ENCODE data around the gene EFTUD2. TPM values are rescaled to one million over a fixed set of nuclear protein-coding genes. Genes with fewer than 3 reads are reported as not detected.
A peak's percentile ranks its signal among the peaks of the same experiment; 100 is the strongest.
"Not testable (repeated sequence)": the region's sequence is repeated elsewhere in the genome, so short reads cannot be mapped to it uniquely, and the experiment has no call there.

The EFTUD2 gene
- total and polyA plus RNA-seq, 2 donors (not counting 1 experiment from before 2014, with no cell fraction given): 88.0 to 154 TPM

DNA sequence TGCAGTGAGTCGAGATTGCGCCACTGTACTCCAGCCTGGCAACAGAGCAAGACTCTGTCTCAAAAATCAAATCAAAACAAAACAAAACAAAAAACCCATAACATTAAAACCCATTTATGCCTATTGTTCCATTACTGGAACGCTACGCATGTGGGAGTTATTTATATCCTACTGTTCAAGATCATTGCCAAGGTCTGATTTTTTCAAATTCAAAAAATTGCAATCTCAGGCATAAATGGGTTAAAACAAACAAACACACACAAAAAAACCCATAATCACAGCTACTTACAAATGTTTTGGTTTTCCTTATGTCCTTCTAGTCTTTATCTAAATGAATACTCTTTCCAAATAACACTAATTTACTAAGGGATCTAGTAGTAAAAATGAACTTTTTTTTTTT, 87.0 kb downstream of the EFTUD2 start:
- DNase-seq (ENCODE audit: low read depth in 2 of 2): peak in 1 of 2 donors; percentile 39
- H3K79me2 ChIP-seq (ENCODE audit: control insufficient read depth, insufficient read depth, low read length): peaks cover 87% of the 10 kb centered on the region

DNA sequence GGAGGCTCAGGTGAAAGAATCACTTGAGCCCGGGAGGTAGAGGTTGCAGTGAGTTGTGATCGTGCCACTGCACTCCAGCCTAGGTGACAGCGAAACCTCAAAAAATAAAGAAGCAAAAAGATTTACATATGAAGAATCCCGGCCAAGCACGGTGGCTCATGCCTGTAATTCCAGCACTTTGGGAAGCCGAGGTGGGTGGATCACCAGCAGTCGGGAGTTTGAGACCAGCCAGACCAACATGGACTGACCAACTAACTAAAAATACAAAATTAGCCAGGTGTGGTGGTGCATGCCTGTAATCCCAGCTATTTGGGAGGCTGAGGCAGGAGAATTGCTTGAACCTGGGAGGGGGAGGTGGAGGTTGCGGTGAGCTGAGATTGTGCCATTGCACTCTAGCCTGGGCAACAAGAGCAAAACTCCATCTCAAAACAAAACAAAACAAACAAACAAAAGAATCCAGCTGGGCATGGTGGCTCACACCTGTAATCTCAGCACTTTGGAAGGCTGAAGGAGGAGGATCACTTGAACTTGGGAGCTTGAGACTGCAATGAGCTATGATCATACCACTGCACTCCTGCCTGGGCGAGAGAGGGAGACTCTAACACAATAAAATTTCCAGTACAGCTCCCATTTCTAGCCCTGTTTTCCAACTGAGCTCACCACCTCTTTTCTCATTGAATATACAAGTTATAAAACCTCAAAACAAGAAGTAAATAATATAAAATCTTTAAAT, 90.4 kb downstream of the EFTUD2 start:
- DNase-seq (ENCODE audit: low read depth in 2 of 2); H3K4me3 ChIP-seq (replicated peaks in 1 of 4; ENCODE audit: control extremely low read depth in 1 of 4, insufficient read depth in 1 of 4, low read depth in 3 of 4, low read length in 4 of 4); H3K27ac ChIP-seq (ENCODE audit: insufficient read depth, low read length); H4K20me1 ChIP-seq (ENCODE audit: control insufficient read depth, extremely low read depth, insufficient read depth, low read length); H3K36me3 ChIP-seq (ENCODE audit: control insufficient read depth, insufficient read depth, low read length); H3K27me3 ChIP-seq (ENCODE audit: control insufficient read depth, insufficient read depth, low read length); H3K4me2 ChIP-seq (ENCODE audit: extremely low read depth, insufficient read depth, low read length); H2AFZ ChIP-seq (ENCODE audit: low read length); H3K9ac ChIP-seq (ENCODE audit: insufficient read depth, low read length); H3K9me3 ChIP-seq (ENCODE audit: control insufficient read depth, insufficient read depth, low read depth, low read length): not testable (repeated sequence)
- H3K4me1 ChIP-seq (ENCODE audit: control insufficient read depth, extremely low read depth, insufficient read depth, low read length): peaks cover 14% of the 10 kb centered on the region
- peaks cover 90% of the 10 kb centered on the region for H3K79me2 ChIP-seq (ENCODE audit: control insufficient read depth, insufficient read depth, low read length)

More for the DNA sequence above, 87.0 kb downstream of the EFTUD2 start:
- Histone ChIP-seq H3K4me2 (ENCODE audit: extremely low read depth, insufficient read depth, low read length) (no peak overlapping the region), H3K27me3 (ENCODE audit: control insufficient read depth, insufficient read depth, low read length) (no peaks in the 10 kb centered on the region), H3K36me3 (ENCODE audit: control insufficient read depth, insufficient read depth, low read length) (peaks cover 1% of the 10 kb centered on the region), H3K9ac (ENCODE audit: insufficient read depth, low read length) (no peak overlapping the region), H3K4me3 (replicated peaks in 1 of 4; ENCODE audit: control extremely low read depth in 1 of 4, insufficient read depth in 1 of 4, low read depth in 3 of 4, low read length in 4 of 4) (no peak overlapping the region), H4K20me1 (ENCODE audit: control insufficient read depth, extremely low read depth, insufficient read depth, low read length) (no peaks in the 10 kb centered on the region), H2AFZ (ENCODE audit: low read length) (no peak overlapping the region), H3K27ac (ENCODE audit: insufficient read depth, low read length) (peak overlapping the region; percentile 3), H3K4me1 (ENCODE audit: control insufficient read depth, extremely low read depth, insufficient read depth, low read length) (peaks cover 19% of the 10 kb centered on the region), H3K9me3 (ENCODE audit: control insufficient read depth, insufficient read depth, low read depth, low read length) (no peaks in the 10 kb centered on the region)
- TF ChIP-seq EZH2 (IDR thresholded peaks at IDR 0.05; ENCODE audit: low read length, missing control alignments): no peak
- TF ChIP-seq, protein P1, sequence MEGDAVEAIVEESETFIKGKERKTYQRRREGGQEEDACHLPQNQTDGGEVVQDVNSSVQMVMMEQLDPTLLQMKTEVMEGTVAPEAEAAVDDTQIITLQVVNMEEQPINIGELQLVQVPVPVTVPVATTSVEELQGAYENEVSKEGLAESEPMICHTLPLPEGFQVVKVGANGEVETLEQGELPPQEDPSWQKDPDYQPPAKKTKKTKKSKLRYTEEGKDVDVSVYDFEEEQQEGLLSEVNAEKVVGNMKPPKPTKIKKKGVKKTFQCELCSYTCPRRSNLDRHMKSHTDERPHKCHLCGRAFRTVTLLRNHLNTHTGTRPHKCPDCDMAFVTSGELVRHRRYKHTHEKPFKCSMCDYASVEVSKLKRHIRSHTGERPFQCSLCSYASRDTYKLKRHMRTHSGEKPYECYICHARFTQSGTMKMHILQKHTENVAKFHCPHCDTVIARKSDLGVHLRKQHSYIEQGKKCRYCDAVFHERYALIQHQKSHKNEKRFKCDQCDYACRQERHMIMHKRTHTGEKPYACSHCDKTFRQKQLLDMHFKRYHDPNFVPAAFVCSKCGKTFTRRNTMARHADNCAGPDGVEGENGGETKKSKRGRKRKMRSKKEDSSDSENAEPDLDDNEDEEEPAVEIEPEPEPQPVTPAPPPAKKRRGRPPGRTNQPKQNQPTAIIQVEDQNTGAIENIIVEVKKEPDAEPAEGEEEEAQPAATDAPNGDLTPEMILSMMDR (conservative IDR thresholded peaks at IDR 0.05 in 1 of 2, IDR thresholded peaks at IDR 0.05 in 1 of 2; ENCODE audit: low read depth in 1 of 2, low read length in 2 of 2): no peak

DNA sequence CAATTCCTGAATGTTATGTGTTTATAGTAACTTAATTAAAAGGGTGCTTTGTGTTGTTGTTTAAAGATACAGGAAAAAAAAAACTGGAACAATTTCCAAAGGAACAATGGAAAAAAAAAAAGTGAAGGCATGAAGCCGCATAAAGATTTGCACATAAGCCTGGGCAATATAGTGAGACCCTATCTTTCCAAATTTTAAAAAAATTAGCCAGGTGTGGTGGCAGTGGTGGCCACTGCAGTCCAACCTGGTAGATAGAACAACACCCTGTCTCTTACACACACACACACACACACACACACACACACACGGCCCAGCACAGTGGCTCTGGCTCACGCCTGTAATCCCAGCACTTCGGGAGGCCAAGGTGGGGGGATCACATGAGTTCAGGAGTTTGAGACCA, 91.1 kb downstream of the EFTUD2 start:
- Histone ChIP-seq H3K4me2 (ENCODE audit: extremely low read depth, insufficient read depth, low read length) (no peak overlapping the region), H3K4me3 (replicated peaks in 1 of 4; ENCODE audit: control extremely low read depth in 1 of 4, insufficient read depth in 1 of 4, low read depth in 3 of 4, low read length in 4 of 4) (no peak overlapping the region), H3K79me2 (ENCODE audit: control insufficient read depth, insufficient read depth, low read length) (peaks cover 91% of the 10 kb centered on the region), H3K4me1 (ENCODE audit: control insufficient read depth, extremely low read depth, insufficient read depth, low read length) (peaks cover 12% of the 10 kb centered on the region), H4K20me1 (ENCODE audit: control insufficient read depth, extremely low read depth, insufficient read depth, low read length) (no peaks in the 10 kb centered on the region), H3K9ac (ENCODE audit: insufficient read depth, low read length) (no peak overlapping the region), H2AFZ (ENCODE audit: low read length) (no peak overlapping the region), H3K9me3 (ENCODE audit: control insufficient read depth, insufficient read depth, low read depth, low read length) (no peaks in the 10 kb centered on the region), H3K36me3 (ENCODE audit: control insufficient read depth, insufficient read depth, low read length) (peaks cover 9% of the 10 kb centered on the region), H3K27ac (ENCODE audit: insufficient read depth, low read length) (peak overlapping the region; percentile 8), H3K27me3 (ENCODE audit: control insufficient read depth, insufficient read depth, low read length) (no peaks in the 10 kb centered on the region)
- no peak for TF ChIP-seq EZH2 (IDR thresholded peaks at IDR 0.05; ENCODE audit: low read length, missing control alignments)
- TF ChIP-seq, protein P1 (conservative IDR thresholded peaks at IDR 0.05 in 1 of 2, IDR thresholded peaks at IDR 0.05 in 1 of 2; ENCODE audit: low read depth in 1 of 2, low read length in 2 of 2): no peak
- no peak for DNase-seq (ENCODE audit: low read depth in 2 of 2)

Data from fibroblast of lung (primary cell).